ENCODE data around the gene RNLS.

GRCh38 chr10:88467835-88468485 lies 115.2 kb downstream of the RNLS start:
- TF ChIP-seq CTCF (IDR thresholded peaks at IDR 0.05): no peak
- TF ChIP-seq POLR2A (IDR thresholded peaks at IDR 0.05): no peak

Data from tibial nerve (tissue), 3 donors.